ENCODE results near the gene PLCH1.
"Not testable (repeated sequence)": the region's sequence is repeated elsewhere in the genome, so short reads cannot be mapped to it uniquely, and the experiment has no call there.

The PLCH1 gene

GRCh38 chr3:155398046-155398445 is 346.8 kb downstream of the PLCH1 start:
- no peak for DNase-seq (ENCODE audit: low read depth)
- H3K4me3 ChIP-seq (ENCODE audit: low read depth, low read length): no peak overlapping the region

DNA sequence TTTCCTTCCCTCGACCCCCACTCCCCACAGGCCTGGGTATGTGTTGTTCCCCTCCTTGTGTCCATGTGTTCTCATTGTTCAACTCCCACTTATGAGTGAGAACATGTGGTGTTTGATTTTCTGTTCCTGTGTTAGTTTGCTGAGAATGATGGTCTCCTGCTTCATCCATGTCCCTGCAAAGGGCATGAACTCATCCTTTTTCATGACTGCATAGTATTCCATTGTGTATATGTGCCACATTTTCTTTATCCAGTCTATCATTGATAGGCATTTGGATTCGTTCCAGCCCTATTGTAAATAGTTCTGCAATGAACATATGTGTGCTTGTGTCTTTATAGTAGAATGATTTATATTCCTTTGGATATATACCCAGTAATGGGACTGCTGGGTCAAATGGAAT is 350.0 kb downstream of the PLCH1 start:
- not testable (repeated sequence) for H3K4me3 ChIP-seq (ENCODE audit: low read depth, low read length); DNase-seq (ENCODE audit: low read depth)

More at GRCh38 chr3:155398046-155398445, 346.8 kb downstream of the PLCH1 start:
- TF ChIP-seq, protein P1, sequence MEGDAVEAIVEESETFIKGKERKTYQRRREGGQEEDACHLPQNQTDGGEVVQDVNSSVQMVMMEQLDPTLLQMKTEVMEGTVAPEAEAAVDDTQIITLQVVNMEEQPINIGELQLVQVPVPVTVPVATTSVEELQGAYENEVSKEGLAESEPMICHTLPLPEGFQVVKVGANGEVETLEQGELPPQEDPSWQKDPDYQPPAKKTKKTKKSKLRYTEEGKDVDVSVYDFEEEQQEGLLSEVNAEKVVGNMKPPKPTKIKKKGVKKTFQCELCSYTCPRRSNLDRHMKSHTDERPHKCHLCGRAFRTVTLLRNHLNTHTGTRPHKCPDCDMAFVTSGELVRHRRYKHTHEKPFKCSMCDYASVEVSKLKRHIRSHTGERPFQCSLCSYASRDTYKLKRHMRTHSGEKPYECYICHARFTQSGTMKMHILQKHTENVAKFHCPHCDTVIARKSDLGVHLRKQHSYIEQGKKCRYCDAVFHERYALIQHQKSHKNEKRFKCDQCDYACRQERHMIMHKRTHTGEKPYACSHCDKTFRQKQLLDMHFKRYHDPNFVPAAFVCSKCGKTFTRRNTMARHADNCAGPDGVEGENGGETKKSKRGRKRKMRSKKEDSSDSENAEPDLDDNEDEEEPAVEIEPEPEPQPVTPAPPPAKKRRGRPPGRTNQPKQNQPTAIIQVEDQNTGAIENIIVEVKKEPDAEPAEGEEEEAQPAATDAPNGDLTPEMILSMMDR (IDR thresholded peaks at IDR 0.05; ENCODE audit: insufficient read depth, low read depth, low read length, missing control alignments): no peak

- TF ChIP-seq, protein P1 (IDR thresholded peaks at IDR 0.05; ENCODE audit: insufficient read depth, low read depth, low read length, missing control alignments): no peak
- H3K4me3 ChIP-seq (ENCODE audit: low read depth, low read length): no peak overlapping the region
- DNase-seq (ENCODE audit: low read depth): no peak
Observed at GRCh38 chr3:155394240-155394639, 350.6 kb downstream of the PLCH1 start.

DNA sequence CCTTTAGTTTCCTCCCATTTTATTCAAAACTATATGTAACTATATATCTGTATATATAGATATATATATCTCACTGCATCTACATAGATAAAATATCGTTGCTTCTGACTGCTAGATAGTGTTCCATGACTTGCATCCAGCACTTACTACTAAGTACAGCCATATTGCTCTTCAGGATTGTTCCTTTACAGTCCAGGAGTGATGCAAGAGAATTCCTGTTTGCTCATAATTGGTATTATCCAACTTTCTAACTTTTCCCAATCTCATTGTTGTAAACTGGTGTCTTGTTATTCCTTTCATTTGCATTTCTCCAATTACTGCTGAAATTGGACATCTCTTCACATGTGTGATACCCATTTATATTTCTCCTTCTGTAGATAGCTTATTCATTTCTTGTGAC is 351.6 kb downstream of the PLCH1 start:
- no peak overlapping the region for H3K4me3 ChIP-seq (ENCODE audit: low read depth, low read length)
- TF ChIP-seq, protein P1 (IDR thresholded peaks at IDR 0.05; ENCODE audit: insufficient read depth, low read depth, low read length, missing control alignments): no peak
- DNase-seq (ENCODE audit: low read depth): no peak

GRCh38 chr3:155392138-155392537 is 352.7 kb downstream of the PLCH1 start:
- H3K4me3 ChIP-seq (ENCODE audit: low read depth, low read length): no peak overlapping the region
- no peak for DNase-seq (ENCODE audit: low read depth)
- TF ChIP-seq, protein P1 (IDR thresholded peaks at IDR 0.05; ENCODE audit: insufficient read depth, low read depth, low read length, missing control alignments): no peak

- DNase-seq (ENCODE audit: low read depth): no peak
- no peak overlapping the region for H3K4me3 ChIP-seq (ENCODE audit: low read depth, low read length)
- TF ChIP-seq, protein P1 (IDR thresholded peaks at IDR 0.05; ENCODE audit: insufficient read depth, low read depth, low read length, missing control alignments): no peak
Observed at GRCh38 chr3:155391551-155391958, 353.3 kb downstream of the PLCH1 start.

- TF ChIP-seq, protein P1 (IDR thresholded peaks at IDR 0.05; ENCODE audit: insufficient read depth, low read depth, low read length, missing control alignments): no peak
- H3K4me3 ChIP-seq (ENCODE audit: low read depth, low read length): no peak overlapping the region
- DNase-seq (ENCODE audit: low read depth): no peak
Observed at GRCh38 chr3:155391104-155391503, 353.8 kb downstream of the PLCH1 start.
